ENCODE measurements around the gene KCTD19.
"Not testable (repeated sequence)": the region's sequence is repeated elsewhere in the genome, so short reads cannot be mapped to it uniquely, and the experiment has no call there.

KCTD19 gene

DNA sequence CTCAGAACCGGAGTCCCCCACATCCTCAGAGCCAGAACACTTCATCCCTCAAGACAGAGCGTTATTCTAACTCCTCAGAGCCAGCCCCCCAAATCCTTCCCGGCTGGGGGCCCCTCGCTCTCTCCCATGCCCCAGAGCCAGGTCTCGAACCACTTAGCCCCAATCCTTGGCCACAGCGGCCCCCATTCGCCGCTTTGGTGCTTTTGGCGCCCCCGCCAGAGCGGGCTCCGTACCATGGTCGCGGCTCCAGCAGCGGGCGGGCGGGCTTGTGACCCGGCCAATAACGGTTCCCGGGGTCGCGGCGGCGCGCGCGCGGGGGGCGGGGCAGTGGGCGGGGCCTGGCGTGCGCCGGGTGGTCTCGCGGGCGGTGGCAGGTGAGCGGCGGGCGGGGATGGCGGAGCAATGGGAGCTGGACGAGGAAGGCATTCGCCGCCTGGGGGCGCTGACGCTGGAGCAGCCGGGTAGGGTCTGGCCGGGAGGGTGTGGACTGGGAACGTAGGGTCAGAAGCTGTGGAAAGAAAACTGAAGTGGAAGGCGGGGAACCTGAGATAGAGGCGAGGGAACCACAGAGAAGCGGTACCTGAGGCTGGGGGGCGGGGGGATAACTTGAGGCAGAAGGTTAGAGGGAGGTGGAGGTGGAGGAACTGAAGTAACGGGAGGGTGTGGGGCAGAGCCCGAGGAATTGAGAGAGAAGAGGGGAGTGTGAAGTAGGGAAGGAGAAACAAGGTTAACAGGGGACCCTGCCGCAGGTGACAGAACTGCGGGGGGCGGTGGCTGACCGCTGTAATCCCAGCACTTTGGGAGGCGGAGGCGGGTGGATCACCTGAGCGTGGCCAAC, at the start of gene KCTD19, which contains the start of gene LRRC36:
Gene KCTD19 (minus strand): TSS at position 270 of the 838 bp plus-strand sequence. CDS start 34 bp downstream, at position 236.
Gene LRRC36 (plus strand): TSS at position 344 of the 838 bp plus-strand sequence. CDS start 48 bp downstream, at position 392.
- peaks cover 11% of the 10 kb centered on the region for H3K27me3 Mint-ChIP-seq
- H3K27ac Mint-ChIP-seq: peak within 1 kb of the TSS; percentile 73
- peaks cover 2% of the 10 kb centered on the region for H3K9me3 Mint-ChIP-seq
- H3K4me3 Mint-ChIP-seq: peak within 1 kb of the TSS; percentile 82
- ATAC-seq (ENCODE audit: low read depth) (peak; percentile 13), DNase-seq (ENCODE audit: low spot score in 2 of 2) (peak; percentile 26 to 32)
- H3K4me1 Mint-ChIP-seq: peaks cover 26% of the 10 kb centered on the region
- peaks cover 1% of the 10 kb centered on the region for H3K36me3 Mint-ChIP-seq

DNA sequence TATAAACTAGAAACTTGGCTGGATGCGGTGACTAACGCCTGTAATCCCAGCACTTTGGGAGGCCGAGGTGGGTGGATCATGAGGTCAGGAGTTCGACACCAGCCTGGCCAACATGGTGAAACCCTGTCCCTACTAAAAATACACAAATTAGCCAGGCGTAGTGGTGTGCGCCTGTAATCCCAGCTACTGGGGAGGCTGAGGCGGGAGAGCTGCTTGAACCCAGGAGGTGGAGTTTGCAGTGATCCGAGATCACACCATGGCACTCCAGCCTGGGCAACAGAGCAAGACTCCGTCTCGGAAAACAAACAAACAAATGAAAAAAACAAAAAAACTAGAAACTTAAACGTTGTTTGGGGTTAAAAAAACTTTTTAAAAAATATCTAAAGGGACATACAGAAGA, 49.5 kb upstream of the KCTD19 start:
- not testable (repeated sequence) for H3K27ac Mint-ChIP-seq; DNase-seq (ENCODE audit: low spot score in 2 of 2); H3K9me3 Mint-ChIP-seq; H3K4me1 Mint-ChIP-seq; H3K36me3 Mint-ChIP-seq; H3K27me3 Mint-ChIP-seq; ATAC-seq (ENCODE audit: low read depth); H3K4me3 Mint-ChIP-seq

DNA sequence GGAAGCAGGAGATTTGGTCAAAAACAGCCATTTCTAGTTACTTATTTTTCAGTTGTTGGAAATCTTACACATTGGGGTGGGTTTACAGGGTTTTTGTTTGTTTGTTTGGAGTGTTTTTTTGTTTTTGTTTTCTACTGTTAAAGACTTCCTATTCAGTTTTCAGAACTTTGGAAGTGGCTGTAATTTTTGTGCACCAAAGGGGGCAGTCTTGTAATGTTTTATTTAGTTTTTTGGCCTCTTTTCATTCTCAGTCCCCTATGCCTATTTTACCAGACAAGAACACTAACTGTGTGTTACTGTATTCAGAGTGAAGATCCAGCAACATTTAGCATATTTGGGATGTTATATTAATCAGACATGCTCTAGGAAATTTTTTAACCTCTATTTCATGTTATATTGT, 46.1 kb upstream of the KCTD19 start:
- H3K27me3 Mint-ChIP-seq: no peaks in the 10 kb centered on the region
- H3K4me1 Mint-ChIP-seq: no peaks in the 10 kb centered on the region
- ATAC-seq (ENCODE audit: low read depth): no peak
- H3K4me3 Mint-ChIP-seq: no peak overlapping the region
- H3K27ac Mint-ChIP-seq: no peak overlapping the region
- DNase-seq (ENCODE audit: low spot score in 2 of 2): no peak
- H3K9me3 Mint-ChIP-seq: no peaks in the 10 kb centered on the region
- no peaks in the 10 kb centered on the region for H3K36me3 Mint-ChIP-seq

DNA sequence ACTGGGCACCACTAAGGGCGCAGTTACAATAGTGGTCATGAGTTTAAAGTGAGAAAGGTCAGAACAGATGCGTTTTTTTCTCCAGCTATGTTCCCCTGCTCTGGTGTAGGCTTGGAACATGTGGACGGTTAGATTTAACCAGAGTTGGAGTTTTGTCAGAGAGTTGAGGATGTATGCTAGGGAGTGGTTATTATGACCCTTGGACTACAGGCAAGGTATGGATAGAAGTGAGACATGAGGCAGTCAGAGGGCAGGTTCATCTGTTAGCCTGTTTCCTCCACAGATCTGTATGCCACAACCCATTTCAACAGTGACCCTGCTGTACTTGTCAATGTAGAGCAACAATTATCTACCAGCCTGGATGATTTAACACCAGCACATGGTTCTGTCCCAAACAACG, 44.1 kb upstream of the KCTD19 start:
- Mint-ChIP-seq H3K4me3 (no peak overlapping the region), H3K4me1 (peaks cover 2% of the 10 kb centered on the region), H3K36me3 (no peaks in the 10 kb centered on the region), H3K27me3 (no peaks in the 10 kb centered on the region), H3K27ac (no peak overlapping the region), H3K9me3 (no peaks in the 10 kb centered on the region)
- DNase-seq (ENCODE audit: low spot score in 2 of 2): no peak
- ATAC-seq (ENCODE audit: low read depth): no peak

DNA sequence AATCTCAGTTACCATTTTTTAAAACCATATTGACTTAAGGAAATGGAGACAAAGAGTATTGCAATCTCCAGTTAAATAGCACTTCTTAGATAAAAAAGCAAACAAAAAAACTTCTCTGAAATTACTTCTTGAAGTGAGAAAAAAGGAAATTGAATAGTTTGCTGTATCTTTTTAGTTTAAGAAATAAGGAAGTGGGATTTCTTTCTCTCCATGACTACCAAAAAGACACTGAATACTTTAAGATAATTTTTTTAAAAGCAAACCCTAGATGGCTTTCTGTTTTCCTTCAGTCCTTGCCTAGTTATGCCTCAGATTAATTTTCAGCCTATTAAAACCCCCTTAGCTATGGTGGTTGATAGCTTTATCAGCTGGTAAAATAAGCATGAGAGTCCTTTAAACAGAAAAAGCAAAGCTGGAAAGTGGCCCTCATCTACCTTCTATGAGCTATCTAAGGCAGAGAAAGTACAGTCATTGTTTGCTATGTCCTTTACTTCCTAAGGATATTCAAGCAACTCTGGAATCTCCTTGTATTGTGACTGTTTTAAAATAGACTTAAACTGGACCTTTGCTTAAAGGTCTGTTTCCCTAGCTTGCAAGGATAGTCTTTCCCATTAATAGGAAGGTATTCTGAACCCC, 38.2 kb upstream of the KCTD19 start:
- Mint-ChIP-seq H3K27ac (peak overlapping the region; percentile 83), H3K9me3 (no peaks in the 10 kb centered on the region), H3K4me1 (peaks cover 10% of the 10 kb centered on the region), H3K4me3 (no peak overlapping the region), H3K36me3 (no peaks in the 10 kb centered on the region), H3K27me3 (no peaks in the 10 kb centered on the region)
- DNase-seq (ENCODE audit: low spot score in 2 of 2) (no peak), ATAC-seq (ENCODE audit: low read depth) (peak; percentile 78)

DNA sequence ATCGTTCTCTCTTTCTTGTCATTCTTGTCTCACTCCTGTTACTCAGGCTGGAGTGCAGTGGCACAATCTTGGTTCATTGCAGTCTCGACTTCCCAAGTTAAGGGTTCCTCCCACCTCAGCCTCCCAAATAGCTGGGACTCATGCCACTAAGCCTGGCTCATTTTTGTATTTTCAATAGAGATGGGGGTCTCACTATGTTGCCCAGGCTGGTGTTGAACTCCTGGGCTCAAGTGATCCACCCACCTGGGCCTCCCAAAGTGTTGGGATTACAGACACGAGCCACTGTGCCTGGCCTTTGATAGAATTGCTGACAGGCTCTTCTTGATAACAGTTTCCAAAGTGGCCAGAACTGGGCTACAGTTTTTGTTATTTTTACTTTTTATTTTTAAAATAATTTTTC, 34.5 kb upstream of the KCTD19 start:
- peaks cover 10% of the 10 kb centered on the region for H3K4me1 Mint-ChIP-seq
- no peak overlapping the region for H3K4me3 Mint-ChIP-seq
- peaks cover 5% of the 10 kb centered on the region for H3K27me3 Mint-ChIP-seq
- H3K9me3 Mint-ChIP-seq: no peaks in the 10 kb centered on the region
- H3K27ac Mint-ChIP-seq: no peak overlapping the region
- DNase-seq (ENCODE audit: low spot score in 2 of 2) (no peak), ATAC-seq (ENCODE audit: low read depth) (no peak)
- H3K36me3 Mint-ChIP-seq: no peaks in the 10 kb centered on the region

DNA sequence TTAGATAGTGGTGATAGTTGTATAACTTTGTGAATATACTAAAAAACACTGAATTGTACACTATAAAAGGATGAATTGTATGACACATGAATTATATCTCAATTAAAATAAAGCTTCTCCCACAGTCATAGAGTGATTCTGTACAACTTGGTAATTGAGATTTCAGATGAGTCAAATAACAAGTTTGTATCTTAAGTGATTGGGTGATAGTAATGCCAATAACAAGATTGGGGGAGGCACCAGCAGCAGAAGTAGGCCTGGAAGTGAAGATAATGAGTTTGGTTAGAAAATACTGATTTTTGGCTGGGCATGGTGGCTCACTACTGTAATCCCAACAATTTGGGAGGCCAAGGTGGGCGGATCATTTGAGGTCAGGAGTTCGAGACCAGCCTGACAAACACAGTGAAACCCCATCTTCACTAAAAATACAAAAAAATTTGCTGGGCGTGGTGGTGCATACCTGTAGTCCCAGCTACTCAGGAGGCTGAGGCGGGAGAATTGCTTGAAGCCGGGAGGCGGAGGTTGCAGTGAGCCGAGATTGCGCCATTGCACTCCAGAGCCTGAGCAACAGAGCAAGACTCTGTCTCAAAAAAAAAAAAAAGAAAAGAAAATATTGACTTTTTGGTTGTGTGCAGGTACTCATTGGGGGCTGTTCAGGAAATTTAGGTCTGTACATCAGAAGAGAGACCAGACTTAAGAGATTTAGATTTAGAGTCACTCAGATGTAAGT, 33.2 kb upstream of the KCTD19 start:
- ATAC-seq (ENCODE audit: low read depth); DNase-seq (ENCODE audit: low spot score in 2 of 2); H3K27ac Mint-ChIP-seq; H3K4me3 Mint-ChIP-seq; H3K4me1 Mint-ChIP-seq; H3K36me3 Mint-ChIP-seq; H3K9me3 Mint-ChIP-seq; H3K27me3 Mint-ChIP-seq: not testable (repeated sequence)

DNA sequence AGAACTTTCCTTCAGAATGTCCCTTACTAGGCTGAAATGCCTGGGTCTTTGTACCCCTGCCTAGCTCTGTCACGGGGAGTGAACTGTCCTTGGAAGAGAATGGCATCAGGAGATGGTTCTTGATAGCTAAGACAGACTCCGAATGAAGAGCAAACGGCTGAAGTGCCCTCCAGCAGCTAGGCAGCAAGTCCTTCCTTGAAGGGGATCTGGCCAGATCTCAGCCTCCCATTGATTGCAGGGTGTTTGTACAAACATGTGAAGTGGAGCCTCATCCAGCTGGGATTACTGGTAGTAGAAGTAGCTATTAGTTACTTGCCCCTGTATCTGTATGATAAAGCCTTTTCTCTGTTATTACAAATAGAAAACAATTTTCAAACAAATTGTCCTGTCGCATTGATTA, 31.0 kb upstream of the KCTD19 start:
- no peak for DNase-seq (ENCODE audit: low spot score in 2 of 2)
- no peaks in the 10 kb centered on the region for H3K9me3 Mint-ChIP-seq
- no peak for ATAC-seq (ENCODE audit: low read depth)
- no peak overlapping the region for H3K4me3 Mint-ChIP-seq
- H3K27ac Mint-ChIP-seq: no peak overlapping the region
- H3K4me1 Mint-ChIP-seq: no peaks in the 10 kb centered on the region
- peaks cover 8% of the 10 kb centered on the region for H3K27me3 Mint-ChIP-seq
- no peaks in the 10 kb centered on the region for H3K36me3 Mint-ChIP-seq

DNA sequence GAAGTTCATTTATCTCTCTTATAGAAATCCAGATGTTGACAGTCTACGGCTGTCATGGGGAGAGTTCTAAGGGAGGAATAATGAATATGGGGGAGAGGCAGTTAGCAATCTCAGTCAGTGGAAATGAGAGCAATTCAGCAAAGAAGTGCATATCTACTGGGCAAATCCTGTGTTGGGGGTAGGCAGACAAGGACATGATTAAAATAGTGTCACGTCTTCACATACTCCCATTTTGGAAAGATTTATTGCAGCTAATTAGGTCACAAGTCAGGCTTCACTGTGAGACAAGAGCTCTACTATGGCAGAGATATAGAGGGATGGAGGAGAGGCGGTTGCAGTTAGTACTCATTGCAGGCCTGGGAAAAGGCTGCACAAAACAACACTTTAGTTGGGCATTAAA, 29.9 kb upstream of the KCTD19 start:
- Mint-ChIP-seq H3K4me3 (no peak overlapping the region), H3K27ac (no peak overlapping the region), H3K4me1 (no peaks in the 10 kb centered on the region), H3K36me3 (no peaks in the 10 kb centered on the region), H3K9me3 (no peaks in the 10 kb centered on the region), H3K27me3 (peaks cover 8% of the 10 kb centered on the region)
- no peak for ATAC-seq (ENCODE audit: low read depth)
- no peak for DNase-seq (ENCODE audit: low spot score in 2 of 2)

DNA sequence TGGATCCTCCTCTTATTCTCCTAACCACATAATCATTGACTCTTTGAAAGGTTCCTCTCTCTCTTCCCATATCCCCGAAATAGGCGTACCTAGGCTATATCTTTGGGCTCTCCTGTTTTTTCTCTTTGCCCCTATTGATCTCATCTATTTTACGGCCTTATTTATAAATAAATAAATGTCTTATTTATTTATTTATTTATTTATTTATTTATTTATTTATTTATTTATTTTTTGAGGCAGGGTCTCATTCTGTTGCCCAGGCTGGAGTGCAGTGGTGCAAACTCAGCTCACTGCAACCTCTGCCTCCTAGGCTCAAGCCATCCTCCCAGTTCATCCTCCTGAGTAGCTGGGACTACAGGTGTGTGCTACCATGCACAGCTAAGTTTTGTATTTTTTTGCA, 25.9 kb upstream of the KCTD19 start:
- not testable (repeated sequence) for H3K9me3 Mint-ChIP-seq; ATAC-seq (ENCODE audit: low read depth); H3K4me1 Mint-ChIP-seq; DNase-seq (ENCODE audit: low spot score in 2 of 2); H3K4me3 Mint-ChIP-seq; H3K36me3 Mint-ChIP-seq; H3K27ac Mint-ChIP-seq; H3K27me3 Mint-ChIP-seq

DNA sequence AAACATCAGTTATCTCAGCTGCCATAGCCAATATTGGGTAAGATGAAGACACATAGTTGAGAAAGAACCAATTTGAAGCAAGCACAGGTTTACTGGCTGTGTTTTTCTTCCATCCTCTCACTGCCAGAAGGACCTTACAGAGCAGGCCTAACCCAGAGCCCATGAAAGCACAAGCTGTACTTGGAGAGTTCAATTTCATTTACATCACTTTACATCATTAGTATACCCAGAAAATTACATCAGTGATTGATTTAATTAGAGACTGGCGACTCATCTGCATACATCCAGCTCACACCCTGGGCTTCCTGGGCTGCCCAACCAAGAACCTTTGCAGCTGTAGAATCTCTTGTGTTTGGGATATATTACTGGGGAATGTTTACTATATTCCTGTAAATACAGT, 23.8 kb upstream of the KCTD19 start:
- Mint-ChIP-seq H3K4me3 (no peak overlapping the region), H3K36me3 (no peaks in the 10 kb centered on the region), H3K4me1 (no peaks in the 10 kb centered on the region), H3K27ac (no peak overlapping the region), H3K9me3 (no peaks in the 10 kb centered on the region), H3K27me3 (no peaks in the 10 kb centered on the region)
- DNase-seq (ENCODE audit: low spot score in 2 of 2) (no peak), ATAC-seq (ENCODE audit: low read depth) (no peak)

DNA sequence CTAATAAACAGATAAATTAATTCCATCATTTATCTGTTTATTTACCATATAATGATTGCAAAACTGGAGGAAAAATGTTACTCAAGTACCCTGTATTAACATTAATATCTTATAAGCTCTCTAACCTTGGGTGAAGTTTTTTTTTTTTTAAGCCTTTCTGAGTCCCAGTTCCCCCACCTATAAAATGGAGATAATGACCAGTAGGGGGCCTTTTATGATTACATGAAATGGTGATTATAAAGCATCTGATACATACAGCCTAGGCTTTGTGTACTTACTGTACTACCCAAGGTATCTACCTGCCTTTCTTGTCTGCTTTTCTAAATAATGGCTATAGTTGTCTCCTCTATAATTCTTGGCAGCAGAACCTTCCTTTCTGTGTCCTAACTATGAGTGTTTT, 22.6 kb upstream of the KCTD19 start:
- Mint-ChIP-seq H3K9me3 (no peaks in the 10 kb centered on the region), H3K27ac (no peak overlapping the region), H3K4me3 (no peak overlapping the region), H3K4me1 (no peaks in the 10 kb centered on the region), H3K27me3 (no peaks in the 10 kb centered on the region), H3K36me3 (no peaks in the 10 kb centered on the region)
- ATAC-seq (ENCODE audit: low read depth) (peak; percentile 79), DNase-seq (ENCODE audit: low spot score in 2 of 2) (peak in 1 of 2 donors; percentile 43)

DNA sequence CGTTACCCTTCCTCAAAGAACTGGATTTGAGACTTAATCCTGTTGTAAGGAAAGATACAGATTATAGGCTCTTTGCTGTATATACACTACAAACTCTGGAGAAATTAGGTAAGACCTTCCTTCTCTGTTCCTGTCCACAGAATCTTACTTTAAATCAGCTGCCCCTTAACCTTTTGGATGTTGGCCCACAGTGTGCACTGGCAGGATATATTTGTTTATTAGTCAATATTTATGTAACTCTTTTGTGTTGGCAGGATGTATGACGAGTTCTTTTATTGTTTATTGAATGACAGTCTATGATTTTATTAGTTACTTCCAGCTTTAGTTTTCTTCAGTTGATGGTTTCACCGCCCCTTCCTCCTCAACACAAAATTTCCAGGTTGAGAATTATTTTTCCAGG, 19.8 kb upstream of the KCTD19 start:
- no peaks in the 10 kb centered on the region for H3K4me1 Mint-ChIP-seq
- H3K27ac Mint-ChIP-seq: no peak overlapping the region
- H3K36me3 Mint-ChIP-seq: no peaks in the 10 kb centered on the region
- peaks cover 3% of the 10 kb centered on the region for H3K27me3 Mint-ChIP-seq
- H3K9me3 Mint-ChIP-seq: no peaks in the 10 kb centered on the region
- no peak overlapping the region for H3K4me3 Mint-ChIP-seq
- DNase-seq (ENCODE audit: low spot score in 2 of 2) (no peak), ATAC-seq (ENCODE audit: low read depth) (no peak)

DNA sequence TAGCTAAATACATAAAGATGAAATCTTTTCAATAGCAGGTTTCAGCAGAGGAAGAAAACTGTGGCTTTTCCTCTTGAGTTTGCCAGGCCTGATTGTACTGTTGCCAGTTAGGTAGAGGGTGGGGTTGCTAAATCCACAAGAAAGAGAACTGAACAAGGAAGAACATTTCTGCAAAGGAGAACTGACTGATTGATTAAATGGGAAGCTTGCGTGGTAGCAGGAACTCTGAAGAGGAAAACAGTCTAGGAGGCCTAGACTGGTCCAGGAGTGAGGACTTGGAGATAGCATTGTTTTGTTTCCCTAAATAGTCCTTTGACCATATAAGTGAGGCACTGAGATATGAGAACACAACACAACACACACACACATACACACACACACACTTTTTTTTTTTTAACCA, 18.9 kb upstream of the KCTD19 start:
- Mint-ChIP-seq H3K9me3 (no peaks in the 10 kb centered on the region), H3K4me3 (no peak overlapping the region), H3K4me1 (no peaks in the 10 kb centered on the region), H3K27ac (no peak overlapping the region), H3K27me3 (peaks cover 3% of the 10 kb centered on the region), H3K36me3 (no peaks in the 10 kb centered on the region)
- DNase-seq (ENCODE audit: low spot score in 2 of 2): no peak
- no peak for ATAC-seq (ENCODE audit: low read depth)
